Astrocyte of the hippocampus (primary cell): ENCODE results near the gene FARP1.
"Not testable (repeated sequence)": the region's sequence is repeated elsewhere in the genome, so short reads cannot be mapped to it uniquely, and the experiment has no call there.

Experiments used
- DNase-seq: peaks from one replicate; pipeline ENCODE4 v3.0.0; 2011; ENCODE audit warnings: low read depth, low spot score

FARP1 gene

DNA sequence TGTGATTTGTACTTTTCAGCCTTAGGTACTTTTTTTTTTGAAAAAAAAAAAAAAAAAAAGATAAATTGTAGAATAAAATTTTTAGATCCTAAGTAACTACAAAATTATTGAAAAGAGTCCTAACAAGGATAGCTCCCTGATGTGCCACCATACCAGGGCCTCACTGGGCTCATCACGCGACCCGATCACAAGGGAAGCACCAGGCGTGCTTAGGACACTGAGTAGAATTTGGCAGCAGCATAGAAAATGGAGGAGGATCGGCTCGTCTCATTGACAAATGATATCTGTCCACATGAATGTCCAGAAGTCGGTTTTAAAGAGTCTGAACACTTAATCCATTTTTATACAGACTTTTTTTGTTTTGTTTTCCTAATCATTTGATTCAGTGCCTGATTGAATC, 255.0 kb downstream of the FARP1 start:
- no peak for DNase-seq

DNA sequence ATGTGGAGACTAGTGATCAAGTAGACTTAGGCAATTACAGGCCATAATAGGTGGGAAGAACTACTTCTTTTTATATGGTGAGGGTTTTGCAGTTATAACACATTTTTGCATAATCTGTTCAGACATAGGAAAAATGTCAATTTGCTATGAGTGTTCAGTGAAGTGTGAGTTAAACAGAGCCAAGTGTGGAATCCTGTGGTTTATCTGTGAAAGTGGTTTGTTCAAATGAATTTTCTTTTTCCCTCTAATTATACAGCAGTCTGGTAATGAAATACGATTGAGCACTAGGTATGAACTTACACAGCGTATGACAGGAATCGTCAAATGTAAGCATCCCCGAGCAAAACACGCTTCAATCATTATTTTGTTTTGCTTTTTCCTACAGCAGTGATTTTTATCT, 255.7 kb downstream of the FARP1 start:
- peak; percentile 39 for DNase-seq

DNA sequence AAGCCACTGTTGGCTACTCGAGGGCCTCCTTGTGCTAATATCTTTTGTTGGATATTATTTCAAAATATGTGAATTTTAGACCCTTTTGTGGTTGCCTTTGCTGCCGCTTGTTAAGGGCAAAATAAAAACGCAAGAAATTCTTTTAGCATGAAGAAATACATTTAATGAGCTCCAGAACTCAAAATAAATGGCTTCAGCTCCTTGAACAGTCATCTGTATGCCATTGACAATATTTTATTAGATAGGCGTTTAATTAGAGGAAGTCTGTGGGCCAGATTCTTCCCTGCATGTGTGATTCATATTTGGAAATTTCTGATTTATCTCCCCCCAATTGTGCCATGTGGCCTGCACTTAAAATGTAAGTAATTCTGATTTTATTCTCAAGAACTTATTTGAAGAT, 256.9 kb downstream of the FARP1 start:
- no peak for DNase-seq

DNA sequence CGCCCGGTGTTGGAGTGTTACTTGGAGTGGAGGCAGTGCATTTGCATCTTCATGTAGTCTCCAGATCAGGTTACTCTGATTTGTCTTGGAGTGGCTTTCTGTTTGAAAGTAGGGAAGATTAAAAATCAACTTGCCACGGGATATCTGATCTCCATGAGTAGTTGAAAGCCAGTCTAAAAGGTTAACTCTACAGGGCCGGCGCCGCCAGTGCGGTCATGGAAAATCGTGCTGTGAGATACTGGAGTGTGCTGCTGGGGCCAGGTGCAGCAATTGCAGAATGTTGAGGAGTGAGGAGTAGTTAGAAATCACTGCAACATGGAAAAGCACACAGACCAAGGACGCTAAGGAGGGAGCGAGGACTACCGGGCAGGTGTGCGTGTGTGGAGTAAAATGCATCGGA, 259.0 kb downstream of the FARP1 start:
- DNase-seq = no peak

DNA sequence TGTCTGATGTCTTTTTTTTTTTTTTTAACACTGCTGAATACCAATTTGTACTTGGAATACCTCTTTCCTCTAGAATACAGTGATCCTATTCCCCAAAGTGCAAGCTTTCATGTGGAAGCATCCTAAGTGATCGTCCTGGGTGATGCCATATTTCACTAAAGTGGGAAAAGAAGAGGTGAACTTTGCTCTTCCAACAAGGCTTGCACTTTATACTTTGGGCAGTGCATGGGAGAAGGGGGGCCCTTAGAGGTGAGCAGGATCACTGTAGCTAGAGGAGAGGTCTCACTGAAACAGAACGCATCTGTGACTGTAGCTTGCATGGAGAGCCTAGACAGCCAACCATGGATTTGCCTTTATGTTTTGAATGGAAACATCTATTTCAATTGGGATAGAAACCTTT, 260.2 kb downstream of the FARP1 start:
- DNase-seq = no peak

DNA sequence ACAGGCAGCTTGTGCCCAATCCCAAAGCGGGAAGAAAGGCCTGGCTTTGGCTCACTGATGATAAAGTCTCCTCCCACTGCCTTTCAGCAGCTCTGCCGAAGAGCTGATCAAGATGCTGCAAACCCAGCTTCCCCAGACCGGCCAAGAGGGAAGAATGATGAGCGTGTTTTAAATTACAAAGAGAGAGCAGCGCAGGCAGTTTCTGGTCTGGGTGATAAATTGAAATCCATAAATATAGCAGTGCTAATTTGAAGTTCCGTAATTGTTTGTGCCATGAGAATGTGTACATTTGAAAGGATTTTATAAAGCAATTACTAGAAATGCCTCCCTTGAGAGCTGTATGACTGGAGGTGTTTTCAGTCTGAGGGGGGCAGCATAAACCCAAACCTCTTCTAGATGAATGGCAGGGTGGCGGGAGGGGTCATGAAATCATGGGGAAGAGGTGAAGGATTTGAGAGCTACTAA, 262.2 kb downstream of the FARP1 start:
- peak; percentile 64 for DNase-seq

DNA sequence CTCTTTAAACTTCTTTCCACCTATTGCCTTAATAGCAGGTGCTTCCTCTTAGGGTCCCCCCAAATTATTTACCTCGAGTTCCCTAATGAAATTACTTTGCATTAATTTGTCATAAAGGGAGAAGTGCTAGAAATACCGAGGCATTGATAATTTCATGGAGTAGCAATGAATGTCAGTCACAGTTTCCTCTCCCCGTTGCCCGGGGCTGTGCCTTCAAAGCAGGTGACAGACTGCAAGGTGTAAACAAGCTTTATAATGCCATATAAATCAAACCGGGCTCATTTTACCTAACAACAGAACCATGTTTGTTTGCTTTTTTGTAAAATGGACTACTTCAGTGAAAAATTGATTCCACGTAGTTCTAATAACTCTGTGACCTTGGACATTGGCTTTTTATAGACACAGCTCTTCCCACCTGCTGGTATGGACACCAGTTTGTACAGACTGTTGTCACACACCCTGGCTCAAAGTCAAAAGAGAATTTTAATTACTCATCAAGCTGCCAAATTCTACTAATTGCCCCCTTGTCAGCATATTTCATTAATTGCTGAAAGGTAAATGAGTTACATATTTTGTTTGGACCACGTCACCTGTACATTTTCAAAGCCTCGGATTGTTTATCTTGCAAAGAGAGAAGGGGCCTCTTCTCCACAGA, 262.9 kb downstream of the FARP1 start:
- DNase-seq = no peak

DNA sequence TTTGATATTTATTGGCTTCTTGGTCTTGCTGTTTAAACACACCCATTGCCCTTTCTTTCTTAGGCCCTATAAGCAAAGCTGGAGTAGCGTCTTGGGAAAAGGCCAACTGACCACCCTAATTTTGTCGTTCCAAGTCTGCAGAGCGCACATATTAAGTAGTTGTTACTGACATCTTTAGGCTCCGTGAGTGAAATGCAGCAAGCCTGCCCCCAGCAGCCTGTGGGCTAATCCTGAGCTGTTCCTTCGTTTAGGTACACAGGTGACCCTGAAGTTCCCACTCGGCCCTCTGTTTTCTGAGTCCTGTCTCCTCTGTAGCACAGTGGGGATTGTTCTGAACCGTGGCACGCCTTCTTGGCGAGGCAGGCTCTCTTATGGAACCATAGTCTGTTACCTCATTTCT, 263.5 kb downstream of the FARP1 start:
- DNase-seq = no peak

DNA sequence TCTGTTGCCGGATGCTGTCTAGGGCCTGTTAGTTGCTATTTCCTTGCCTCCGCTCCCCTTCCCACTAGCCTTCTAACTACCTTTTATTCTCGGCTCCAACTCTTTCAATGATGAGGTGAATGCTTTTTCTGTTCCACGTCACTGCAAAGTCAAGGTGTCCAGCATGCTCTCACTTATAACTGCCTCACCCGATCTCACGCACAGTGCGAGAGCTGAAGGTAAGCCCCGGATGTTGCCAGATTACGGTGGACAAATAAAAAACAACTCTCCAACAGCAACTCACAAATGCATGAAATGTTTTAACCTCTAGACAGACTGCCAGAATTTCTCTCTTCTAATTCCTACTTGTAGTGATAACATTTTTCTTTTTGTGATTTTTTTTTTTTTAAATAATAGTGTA, 264.1 kb downstream of the FARP1 start:
- DNase-seq = no peak

DNA sequence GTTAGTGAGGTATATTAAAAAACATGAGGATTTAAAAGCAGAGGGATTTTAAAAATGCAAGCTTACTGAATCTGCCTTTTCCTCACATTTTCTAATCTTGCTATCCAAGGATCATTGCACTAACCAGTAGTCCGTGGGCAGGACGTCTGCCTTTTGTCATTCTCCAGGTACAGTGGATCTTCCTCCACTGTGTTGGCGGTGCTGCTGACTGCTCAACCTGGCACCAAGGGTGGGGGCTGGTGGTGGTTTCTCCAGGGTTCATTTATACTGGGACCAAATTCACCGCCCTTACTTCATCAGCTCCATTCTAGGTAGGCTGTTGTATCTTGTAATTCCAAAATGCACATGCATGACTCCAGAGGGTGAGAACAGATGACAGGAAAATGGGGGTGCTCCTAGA, 264.7 kb downstream of the FARP1 start:
- DNase-seq = no peak

DNA sequence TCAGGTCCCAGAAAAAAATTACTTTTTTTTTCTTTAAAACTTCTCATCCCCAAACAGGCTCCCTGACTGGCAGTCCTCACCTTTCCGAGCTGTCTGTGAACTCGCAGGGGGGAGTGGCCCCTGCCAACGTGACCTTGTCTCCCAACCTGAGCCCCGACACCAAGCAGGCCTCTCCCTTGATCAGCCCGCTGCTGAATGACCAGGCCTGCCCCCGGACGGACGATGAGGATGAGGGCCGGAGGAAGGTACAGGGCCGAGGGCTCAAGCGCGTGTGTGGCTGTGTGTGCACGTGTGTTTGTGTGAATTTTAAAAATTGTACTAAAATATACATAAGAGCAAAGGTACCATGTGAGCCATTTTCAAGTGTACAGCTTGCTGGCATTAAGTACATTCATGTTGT, 266.4 kb downstream of the FARP1 start:
- DNase-seq = no peak

DNA sequence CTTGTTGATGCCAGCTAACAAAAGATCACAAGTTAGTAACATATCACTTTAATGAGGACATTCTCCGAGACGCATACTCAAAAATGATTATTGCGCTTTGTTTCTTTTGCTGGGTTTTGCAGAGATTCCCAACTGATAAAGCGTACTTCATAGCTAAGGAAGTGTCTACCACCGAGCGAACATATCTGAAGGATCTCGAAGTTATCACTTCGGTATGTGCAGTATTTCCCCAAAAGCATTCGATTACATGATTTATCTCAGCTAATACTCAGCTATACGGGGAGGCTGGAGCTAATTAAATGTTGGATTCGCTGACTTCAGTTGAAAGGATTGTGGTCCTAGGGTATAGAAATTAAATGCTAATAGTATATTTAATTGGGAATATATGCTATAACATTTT, 267.7 kb downstream of the FARP1 start:
- DNase-seq = no peak

DNA sequence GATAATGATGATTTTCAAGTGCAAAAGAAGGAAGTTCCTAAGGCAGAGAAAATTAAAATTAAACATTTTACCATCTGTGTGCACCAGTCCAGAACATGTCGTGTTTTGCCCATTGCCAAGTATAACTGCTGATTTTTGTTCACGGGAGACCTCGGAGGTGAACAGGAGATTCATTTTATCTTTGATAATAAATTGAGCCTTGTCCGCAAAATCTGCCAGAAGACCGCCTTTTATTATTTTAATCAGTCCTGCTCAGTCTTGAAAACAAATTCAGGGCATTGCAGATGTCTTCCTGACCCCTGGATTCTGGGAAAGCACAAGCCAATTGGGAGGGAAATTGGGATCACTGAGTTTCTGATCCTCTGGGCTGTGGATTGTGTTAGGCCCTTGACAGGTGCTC, 268.1 kb downstream of the FARP1 start:
- no peak for DNase-seq

DNA sequence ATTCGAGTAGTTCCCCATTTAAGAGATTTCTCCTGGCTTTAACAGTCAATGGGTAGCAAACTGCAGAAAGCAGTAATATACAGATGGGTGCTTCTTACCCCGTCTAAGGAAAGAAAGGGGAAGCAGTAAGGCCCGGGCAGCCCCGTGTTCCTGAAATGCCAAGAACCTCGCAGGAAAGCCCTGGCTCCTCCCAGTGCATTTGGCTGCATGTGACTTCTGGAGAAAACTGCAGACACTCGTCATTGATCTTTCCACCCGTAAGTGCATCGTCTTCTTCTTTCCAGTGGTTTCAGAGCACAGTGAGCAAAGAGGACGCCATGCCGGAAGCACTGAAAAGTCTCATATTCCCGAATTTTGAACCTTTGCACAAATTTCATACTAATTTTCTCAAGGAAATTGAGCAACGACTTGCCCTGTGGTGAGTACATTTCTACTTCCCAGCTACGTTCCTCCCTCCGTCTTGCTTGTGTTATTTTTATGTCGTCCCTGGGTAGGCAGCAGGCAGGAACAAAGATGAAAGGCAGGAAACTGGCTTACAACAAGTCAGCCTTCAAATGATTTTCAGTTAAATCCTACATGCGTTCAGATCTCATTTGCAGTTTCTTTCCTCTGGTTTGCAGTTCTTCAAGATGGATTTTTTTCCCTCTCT, 268.8 kb downstream of the FARP1 start:
- no peak for DNase-seq

DNA sequence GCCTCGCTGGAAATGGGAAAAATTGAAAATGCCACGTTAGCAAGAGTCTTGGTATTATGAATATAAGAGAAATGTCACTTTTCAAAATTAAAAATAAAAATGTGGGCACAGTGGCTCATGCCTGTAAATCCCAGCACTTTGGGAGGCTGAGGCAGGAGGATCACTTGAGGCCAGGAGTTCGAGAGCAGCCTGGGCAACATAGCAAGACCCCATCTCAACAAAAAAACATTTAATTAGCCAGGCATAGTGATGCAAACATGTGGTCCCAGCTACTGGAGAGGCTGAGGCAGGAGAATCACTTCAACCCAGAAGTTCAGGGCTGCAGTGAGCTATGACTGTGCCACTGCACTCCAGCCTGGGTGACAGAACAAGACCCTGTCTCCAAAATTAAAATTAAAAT, 270.4 kb downstream of the FARP1 start:
- not testable (repeated sequence) for DNase-seq

DNA sequence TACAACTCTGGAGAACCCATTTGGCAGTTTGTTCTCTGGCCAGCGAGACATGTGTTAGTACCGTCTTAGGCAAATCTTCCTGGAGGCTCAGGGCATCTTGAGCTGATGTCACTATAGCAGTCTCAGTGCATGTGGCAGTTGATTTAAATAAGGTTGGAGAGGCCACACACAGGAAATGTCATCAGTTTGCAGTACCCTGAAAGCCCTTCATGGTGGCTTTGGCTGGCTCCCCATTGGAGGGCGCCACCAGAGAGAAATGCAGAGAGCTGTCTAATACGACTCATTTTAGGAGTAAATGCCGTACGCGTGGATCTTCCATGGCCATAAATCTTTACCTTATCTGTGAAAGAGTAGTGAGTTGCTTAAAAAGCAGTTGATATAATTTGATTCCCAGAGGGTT, 270.9 kb downstream of the FARP1 start:
- no peak for DNase-seq

DNA sequence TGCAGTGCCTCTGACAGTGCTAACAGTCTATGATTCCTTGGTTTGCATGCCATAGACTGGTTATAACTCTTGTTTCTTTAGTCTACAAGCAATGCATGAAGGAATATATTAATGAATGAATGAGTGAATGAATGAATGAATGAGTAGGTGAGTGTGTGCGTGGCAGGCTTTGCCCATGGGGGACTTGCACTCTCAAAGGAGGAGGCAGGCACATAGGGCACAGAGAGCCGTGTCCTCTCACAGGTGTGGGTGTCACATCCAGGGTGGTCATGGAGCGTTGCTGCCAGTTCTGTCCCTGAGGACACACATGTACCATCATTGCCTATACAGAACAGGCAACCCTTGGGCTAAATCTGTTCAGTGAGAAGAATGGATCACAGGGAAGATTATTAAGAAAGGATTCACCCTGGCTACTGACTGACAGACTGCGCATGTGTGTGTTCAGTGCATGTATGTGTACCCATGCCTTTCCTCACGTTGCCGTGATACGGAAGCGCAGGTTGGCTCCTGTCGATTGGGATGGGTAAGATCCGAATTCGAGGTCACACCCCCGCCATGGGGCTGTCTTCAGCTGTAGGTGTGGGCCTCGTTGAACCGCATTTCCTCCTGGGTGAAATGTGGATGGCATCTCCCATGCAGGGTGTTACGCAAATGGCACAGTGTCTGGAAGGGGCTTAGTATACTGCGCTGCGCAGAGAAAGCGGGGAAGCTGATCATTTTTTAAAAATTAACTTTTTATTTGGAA, 272.6 kb downstream of the FARP1 start:
- no peak for DNase-seq

DNA sequence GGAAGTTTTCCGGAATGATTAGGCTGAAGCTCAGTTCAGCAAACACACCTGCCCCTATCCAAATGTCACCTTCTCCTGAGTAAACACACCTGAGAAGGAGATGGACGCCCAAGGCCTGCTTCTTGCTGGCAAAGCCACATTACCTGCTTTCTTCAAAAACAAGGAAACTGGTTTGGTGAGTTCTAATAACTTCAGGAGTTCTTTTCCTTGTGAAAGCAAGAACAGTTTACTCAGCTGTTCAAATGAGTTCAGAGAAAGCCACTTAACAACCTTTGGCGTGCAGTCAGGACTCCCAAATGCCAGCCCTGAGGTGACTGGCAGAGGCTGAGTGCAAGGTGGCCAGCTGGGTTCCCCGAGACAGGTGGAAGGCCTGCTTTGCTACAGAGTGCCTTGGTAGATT, 273.5 kb downstream of the FARP1 start:
- no peak for DNase-seq

DNA sequence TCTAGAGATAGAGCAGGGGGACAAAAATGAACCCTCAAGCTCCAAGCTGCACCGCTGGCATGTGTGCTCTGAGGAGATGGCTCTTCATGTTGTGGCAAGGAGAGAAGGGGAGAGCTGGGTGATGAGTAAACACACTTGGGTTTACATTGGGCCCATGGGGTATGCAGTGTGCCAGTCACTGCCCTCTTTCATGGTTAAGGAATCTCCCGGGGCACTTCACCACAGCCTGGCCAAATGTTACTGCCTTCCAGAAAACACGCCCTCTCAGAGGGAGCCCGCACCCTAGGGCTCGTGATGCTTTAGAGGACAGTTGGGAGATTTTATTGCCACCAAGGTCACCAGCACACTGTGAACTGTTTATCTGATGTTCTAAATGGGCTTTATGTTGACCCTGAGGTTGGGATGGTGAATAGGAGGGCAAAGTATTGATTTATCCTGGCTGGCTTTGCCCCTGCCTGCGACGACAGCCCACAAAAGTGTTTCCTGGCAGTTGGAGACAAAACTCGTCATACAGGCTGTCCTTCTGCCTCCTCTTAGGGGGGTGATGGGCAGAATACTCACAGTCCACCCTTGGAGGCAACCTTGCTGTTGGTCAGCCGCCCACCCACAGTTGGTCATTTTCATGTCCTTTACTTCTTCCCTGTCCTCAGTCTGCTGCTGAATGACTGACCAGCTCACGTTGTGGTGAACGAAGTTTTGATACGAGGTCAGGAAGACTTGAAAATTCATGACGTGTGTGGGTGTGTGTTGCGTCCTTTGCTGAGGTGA, 277.1 kb downstream of the FARP1 start:
- no peak for DNase-seq

DNA sequence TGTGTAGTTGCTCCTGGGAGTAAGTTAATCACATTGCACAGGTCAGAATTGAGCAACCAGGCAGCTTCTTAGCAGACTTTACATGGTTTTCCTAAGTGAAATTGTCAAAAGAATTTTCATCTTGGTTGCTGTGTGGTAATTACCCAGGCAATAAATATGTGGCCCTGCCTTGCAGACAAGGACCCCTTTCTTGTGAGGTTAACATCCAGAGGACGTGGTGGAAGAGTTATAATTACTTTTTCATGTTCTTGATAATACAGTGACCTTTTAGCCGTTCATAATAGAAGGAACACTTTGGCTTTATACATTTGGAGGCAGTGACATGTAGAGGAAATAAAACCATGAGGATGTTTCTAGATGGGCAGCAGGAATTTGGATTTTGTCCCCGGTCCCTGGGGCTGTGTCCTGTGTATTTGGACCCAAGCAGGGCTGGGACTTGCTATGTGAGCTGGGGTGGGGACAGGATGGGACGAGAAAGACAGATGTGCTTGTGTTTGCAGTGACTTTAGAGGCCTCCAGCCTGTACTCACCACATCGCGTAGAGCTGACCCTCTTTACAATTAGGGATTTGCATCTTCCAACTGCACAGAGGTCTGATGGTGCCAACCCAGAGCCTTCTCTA, 277.8 kb downstream of the FARP1 start:
- DNase-seq = no peak

DNA sequence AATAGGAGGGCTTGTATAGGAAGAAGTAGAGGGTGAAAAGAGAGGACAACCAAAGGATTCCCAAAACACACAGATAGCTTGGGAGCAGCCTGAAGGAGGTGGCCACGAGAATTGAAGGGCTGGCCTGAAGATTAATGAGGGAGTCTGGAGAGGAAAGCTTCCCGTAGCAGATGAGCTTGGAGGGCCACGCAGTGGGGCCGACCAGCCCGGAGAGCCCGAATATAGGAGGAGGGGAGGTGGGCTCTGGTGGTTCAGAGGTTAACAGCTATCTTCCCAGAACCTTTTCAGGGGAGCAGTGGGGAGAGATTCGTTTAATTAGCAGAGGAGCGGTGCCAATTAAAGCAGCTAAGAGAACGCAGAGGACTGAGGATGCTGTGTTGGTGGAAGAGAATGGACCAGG, 279.2 kb downstream of the FARP1 start:
- no peak for DNase-seq

DNA sequence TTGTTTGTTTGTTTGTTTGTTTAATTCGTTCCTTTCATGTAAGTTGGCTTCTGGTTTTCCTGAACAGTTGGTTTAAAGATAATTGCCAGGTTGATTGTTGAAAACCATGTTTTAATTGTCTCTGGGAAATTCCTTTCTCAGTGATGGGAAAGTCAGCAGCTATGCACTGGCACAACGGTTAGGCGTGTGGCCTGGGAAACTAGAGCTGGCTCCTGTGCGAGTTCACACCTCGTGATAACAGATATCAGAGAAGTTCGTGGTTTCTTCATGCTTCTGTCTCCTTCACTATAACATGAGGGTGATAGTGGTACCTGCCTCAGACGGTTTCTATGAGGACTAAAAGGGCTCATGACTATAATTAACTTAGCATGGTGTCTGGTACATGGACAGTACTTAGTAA, 280.5 kb downstream of the FARP1 start:
- no peak for DNase-seq
